Nephron (organoid): ENCODE data around the gene ARHGAP26.

ENCODE experiments used
- H3K27ac Mint-ChIP-seq, 3 experiments: 2 replicates each; pipeline ENCODE4 v1.8.0; 2020; ENCODE audit warnings: mixed read lengths in 3 of 3, mild to moderate bottlenecking in 2 of 3, moderate library complexity in 1 of 3
- H3K27me3 Mint-ChIP-seq: 2 replicates; pipeline ENCODE4 v1.8.0; 2021; ENCODE audit warnings: low read depth, mild to moderate bottlenecking, moderate library complexity, mixed read lengths
- H3K36me3 Mint-ChIP-seq: 2 replicates; pipeline ENCODE4 v1.8.0; 2020; ENCODE audit warnings: low read depth, mixed read lengths
- H3K4me1 Mint-ChIP-seq: 2 replicates; pipeline ENCODE4 v1.8.0; 2020; ENCODE audit warnings: mixed read lengths
- H3K4me3 Mint-ChIP-seq, 3 experiments: 2 replicates each; pipeline ENCODE4 v1.8.0; 2020; ENCODE audit warnings: mild to moderate bottlenecking in 3 of 3, mixed read lengths in 3 of 3, moderate library complexity in 2 of 3
- H3K9me3 Mint-ChIP-seq: 2 replicates; pipeline ENCODE4 v1.8.0; 2020; ENCODE audit warnings: mixed read lengths
- TF ChIP-seq, protein P1 (sequence below), 3 experiments: fragments of 200-600 bp; sonication (generic); IDR thresholded peaks; one replicate each; pipeline ENCODE4 v1.5.0; 2021; ENCODE audit warnings: antibody characterized with exemption in 3 of 3; ENCODE audit not compliant: unreplicated experiment in 3 of 3

ARHGAP26 gene

DNA sequence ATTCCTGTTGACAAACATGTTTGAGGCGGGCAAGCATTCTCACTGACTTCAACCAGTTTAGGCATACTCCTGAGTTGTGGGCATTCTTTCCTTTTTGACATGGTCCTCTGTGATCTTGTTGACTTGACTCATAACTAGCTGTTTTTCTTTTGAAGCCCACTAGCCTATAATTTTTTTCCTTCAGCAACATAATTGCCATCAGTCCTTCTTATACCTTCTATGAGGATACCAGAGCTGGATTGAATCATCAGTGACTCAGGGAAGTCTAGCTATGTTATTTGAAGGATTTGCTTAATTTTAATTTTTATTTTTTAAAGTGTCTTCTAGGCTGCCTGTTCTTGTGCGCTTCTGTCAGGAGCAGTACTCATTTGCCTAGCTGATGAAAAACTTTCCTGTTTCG, 373.8 kb downstream of the ARHGAP26 start:
- H3K9me3 Mint-ChIP-seq = no peaks in the 10 kb centered on the region
- TF ChIP-seq, protein P1, sequence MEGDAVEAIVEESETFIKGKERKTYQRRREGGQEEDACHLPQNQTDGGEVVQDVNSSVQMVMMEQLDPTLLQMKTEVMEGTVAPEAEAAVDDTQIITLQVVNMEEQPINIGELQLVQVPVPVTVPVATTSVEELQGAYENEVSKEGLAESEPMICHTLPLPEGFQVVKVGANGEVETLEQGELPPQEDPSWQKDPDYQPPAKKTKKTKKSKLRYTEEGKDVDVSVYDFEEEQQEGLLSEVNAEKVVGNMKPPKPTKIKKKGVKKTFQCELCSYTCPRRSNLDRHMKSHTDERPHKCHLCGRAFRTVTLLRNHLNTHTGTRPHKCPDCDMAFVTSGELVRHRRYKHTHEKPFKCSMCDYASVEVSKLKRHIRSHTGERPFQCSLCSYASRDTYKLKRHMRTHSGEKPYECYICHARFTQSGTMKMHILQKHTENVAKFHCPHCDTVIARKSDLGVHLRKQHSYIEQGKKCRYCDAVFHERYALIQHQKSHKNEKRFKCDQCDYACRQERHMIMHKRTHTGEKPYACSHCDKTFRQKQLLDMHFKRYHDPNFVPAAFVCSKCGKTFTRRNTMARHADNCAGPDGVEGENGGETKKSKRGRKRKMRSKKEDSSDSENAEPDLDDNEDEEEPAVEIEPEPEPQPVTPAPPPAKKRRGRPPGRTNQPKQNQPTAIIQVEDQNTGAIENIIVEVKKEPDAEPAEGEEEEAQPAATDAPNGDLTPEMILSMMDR (IDR thresholded peaks at IDR 0.05; ENCODE audit: unreplicated experiment in 3 of 3) = no peak

DNA sequence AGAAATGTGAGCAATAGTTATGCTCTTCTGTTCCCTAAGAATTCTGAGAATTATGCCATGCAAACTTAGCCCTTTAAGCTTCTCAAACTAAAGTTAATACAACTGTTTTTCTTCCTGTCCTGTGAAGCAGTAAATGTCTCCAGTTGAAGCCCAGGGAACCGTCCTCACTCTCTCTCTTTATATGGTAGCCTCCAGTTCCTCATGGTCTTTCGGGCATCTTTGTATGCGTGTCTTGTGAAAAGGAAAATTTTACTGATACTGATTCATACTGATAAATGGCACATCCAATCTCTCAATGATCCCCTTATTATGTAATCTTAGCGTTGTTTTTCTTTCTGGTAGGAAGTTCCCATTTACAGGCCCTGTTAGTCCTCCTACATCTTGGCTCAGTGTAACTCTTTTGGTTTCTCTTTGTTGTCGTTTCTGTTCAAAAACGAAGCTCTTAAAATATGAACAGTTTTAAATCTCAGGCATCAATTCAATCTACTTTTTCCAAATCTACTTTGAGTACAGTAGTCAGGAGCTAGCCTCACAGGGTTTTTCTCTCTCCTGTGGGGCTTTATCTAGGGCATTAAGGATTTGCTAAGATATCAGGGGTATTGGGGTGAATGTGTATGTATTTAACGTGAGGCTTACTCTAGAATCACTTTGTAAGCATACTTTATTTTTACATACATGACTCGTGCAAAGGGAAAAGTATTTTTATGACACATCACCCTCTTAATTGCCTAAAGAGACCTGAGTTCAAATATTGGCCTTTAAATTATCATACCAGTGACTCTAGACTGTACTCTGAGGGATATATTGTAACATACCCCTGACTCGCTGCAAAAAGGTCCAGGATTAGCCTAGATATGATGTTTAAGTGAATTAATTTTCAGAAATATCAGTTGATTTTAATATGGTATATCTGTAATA, 375.3 kb downstream of the ARHGAP26 start:
- TF ChIP-seq, protein P1 (IDR thresholded peaks at IDR 0.05; ENCODE audit: unreplicated experiment in 3 of 3) = no peak
- Mint-ChIP-seq H3K4me1 (peaks cover 56% of the 10 kb centered on the region), H3K27ac (peak overlapping the region; percentile 9 to 71 (median 70))

More for the DNA sequence above, 373.8 kb downstream of the ARHGAP26 start:
- peak overlapping the region in 2 of 3 experiments; percentile 44 to 65 for H3K27ac Mint-ChIP-seq
- no peaks in the 10 kb centered on the region for H3K36me3 Mint-ChIP-seq
- no peak overlapping the region for H3K4me3 Mint-ChIP-seq
- peaks cover 61% of the 10 kb centered on the region for H3K4me1 Mint-ChIP-seq
- no peaks in the 10 kb centered on the region for H3K27me3 Mint-ChIP-seq

DNA sequence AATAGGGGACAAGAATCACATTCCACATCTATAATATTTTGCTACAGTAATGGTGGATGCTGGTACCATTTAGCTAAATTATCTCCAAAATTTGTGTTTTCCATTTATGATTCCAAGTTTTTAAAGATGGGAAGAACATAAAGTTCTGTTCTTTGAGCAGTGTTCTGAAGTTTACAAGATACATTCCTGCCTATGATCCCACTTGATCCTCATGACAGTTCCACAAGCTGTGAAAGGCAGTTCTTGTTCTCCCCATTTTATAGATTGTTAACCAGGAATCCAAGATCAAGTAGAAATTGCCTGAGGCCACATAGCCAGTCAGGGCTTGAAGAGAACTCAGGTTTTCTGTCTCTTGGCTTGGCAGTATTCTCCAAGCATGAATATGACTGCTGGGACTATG, 376.0 kb downstream of the ARHGAP26 start:
- H3K27ac Mint-ChIP-seq = peak overlapping the region in 2 of 3 experiments; percentile 71 to 77
- H3K36me3 Mint-ChIP-seq = peaks cover 4% of the 10 kb centered on the region
- no peaks in the 10 kb centered on the region for H3K27me3 Mint-ChIP-seq
- no peaks in the 10 kb centered on the region for H3K9me3 Mint-ChIP-seq
- H3K4me3 Mint-ChIP-seq = no peak overlapping the region
- peaks cover 50% of the 10 kb centered on the region for H3K4me1 Mint-ChIP-seq
- TF ChIP-seq, protein P1 (IDR thresholded peaks at IDR 0.05; ENCODE audit: unreplicated experiment in 3 of 3) = no peak

More for the DNA sequence above, 375.3 kb downstream of the ARHGAP26 start:
- Mint-ChIP-seq H3K27me3 (no peaks in the 10 kb centered on the region), H3K4me3 (no peak overlapping the region), H3K9me3 (no peaks in the 10 kb centered on the region), H3K36me3 (peaks cover 4% of the 10 kb centered on the region)

DNA sequence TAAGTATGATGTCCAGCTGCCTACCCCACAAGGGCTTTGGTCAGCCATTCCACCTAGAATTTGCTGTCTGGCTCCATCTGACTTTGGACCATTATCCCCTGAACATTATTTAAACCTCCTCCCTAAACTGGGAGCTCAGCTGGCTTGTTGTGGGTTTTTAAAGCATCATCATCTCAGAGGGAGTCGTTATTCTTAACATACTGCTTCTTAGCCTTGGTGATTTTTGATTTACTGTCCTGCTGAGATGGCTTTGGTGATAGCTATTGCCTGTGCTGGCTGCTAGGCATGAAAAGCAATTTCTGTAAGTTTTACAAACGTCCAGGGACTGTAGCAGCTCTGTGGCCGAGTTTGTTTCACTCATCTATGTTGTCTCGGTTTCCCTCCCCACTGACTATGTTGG, 377.2 kb downstream of the ARHGAP26 start:
- Mint-ChIP-seq H3K4me1 (peaks cover 49% of the 10 kb centered on the region), H3K27ac (peak overlapping the region; percentile 77 to 88 (median 87)), H3K27me3 (no peaks in the 10 kb centered on the region), H3K36me3 (peaks cover 4% of the 10 kb centered on the region), H3K4me3 (no peak overlapping the region), H3K9me3 (no peaks in the 10 kb centered on the region)
- TF ChIP-seq, protein P1 (IDR thresholded peaks at IDR 0.05; ENCODE audit: unreplicated experiment in 3 of 3) = no peak

DNA sequence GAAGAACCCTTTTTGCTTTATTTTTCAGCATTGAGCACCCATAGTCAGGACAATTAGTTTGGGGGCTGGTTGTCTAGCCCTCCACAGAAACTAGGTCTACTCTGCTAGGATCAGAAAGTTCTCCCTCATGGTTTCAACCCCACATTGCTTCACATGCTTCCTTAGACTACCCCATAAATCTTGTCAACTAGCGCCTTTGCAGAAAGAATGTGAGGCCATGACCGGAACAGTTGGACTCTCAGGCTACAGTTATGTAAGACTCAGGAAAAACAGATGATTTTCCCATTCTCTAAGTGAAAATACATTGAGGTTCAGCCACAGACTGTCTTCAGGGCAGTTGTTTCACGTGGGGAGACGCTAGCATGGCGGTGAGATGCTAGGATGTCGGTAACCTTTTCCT, 377.7 kb downstream of the ARHGAP26 start:
- no peaks in the 10 kb centered on the region for H3K27me3 Mint-ChIP-seq
- TF ChIP-seq, protein P1 (IDR thresholded peaks at IDR 0.05; ENCODE audit: unreplicated experiment in 3 of 3) = no peak
- H3K9me3 Mint-ChIP-seq = no peaks in the 10 kb centered on the region
- H3K36me3 Mint-ChIP-seq = peaks cover 4% of the 10 kb centered on the region
- H3K27ac Mint-ChIP-seq = peak overlapping the region; percentile 77 to 88 (median 87)
- H3K4me3 Mint-ChIP-seq = peak overlapping the region in 1 of 3 experiments; percentile 2
- H3K4me1 Mint-ChIP-seq = peaks cover 49% of the 10 kb centered on the region
